AG04450 (cell line): Measurements from ENCODE around the gene ST6GALNAC2. TPM values are rescaled to one million over a fixed set of nuclear protein-coding genes. Genes with fewer than 3 reads are reported as not detected.
"Not testable (repeated sequence)": the region's sequence is repeated elsewhere in the genome, so short reads cannot be mapped to it uniquely, and the experiment has no call there.

Experiments
- CTCF ChIA-PET: fragments of 300-600, 350-600 bp; formaldehyde crosslinking; extraction: SDS; loops from one replicate; lab custom pipeline; 2022; ENCODE audit warnings: antibody characterized with exemption, inconsistent platforms; lab: Charles Lee
- POLR2A ChIA-PET: fragments of 350-600 bp; formaldehyde crosslinking; extraction: SDS; loops from one replicate; lab custom pipeline; 2021; ENCODE audit warnings: antibody characterized with exemption, inconsistent platforms; lab: Yijun Ruan, JAX
- DNase-seq: peaks from one replicate; pipeline ENCODE4 v3.0.0-alpha.2; 2011; ENCODE audit warnings: low read depth, low spot score
- H3K27ac ChIP-seq: one replicate; pipeline ENCODE4 v1.5.1; 2012; ENCODE audit warnings: low read depth, low read length, control low read depth
- H3K27me3 ChIP-seq: one replicate; pipeline ENCODE4 v1.6.0; 2012; ENCODE audit warnings: low read length; ENCODE audit not compliant: control insufficient read depth, insufficient read depth
- H3K4me3 ChIP-seq: 2 replicates; pipeline ENCODE4 v1.5.1; 2011; ENCODE audit warnings: mild to moderate bottlenecking, low read depth, low read length, control low read depth
- H3K9me3 ChIP-seq: 2 replicates; pipeline ENCODE4 v1.5.1; 2012; ENCODE audit warnings: low read length; ENCODE audit not compliant: control insufficient read depth, insufficient read depth
- polyA plus RNA-seq: library from polyadenylated mRNA; depleted of rRNA; stranded (reverse); fragments of >200 nt; gene quantifications from 2 replicates; pipeline ENCODE4 v1.2.3, GENCODE V29; 2011
- TF ChIP-seq, protein P1 (sequence below): IDR thresholded peaks from 2 replicates; pipeline ENCODE4 v1.5.1; 2011; ENCODE audit warnings: low read depth, low read length, control low read depth, inconsistent platforms

Gene ST6GALNAC2
- polyA plus RNA-seq, 1 experiment: 0.36 TPM

DNA sequence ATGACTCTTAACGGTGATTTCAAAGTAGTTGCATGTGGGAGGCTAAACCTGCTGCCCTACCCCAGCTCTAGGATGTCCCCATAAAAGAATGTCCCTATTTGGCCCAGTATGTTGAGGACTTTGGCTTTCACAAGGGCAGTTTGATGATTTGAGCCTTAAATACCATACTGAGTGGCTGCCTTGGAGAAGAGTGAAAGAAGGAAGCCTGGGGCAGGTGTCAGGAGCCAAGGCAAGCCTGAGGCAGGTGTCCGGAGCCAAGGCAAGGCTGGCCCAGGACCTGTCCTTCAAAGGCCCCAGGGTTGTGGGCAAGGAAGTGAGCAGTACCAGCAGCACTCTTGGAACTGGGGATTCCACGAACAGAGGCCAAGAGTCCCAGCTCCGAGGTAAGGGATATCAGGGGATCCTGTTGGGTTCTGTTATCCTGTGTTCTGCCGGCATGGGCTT lies 18.6 kb downstream of the ST6GALNAC2 start:
- TF ChIP-seq, protein P1, sequence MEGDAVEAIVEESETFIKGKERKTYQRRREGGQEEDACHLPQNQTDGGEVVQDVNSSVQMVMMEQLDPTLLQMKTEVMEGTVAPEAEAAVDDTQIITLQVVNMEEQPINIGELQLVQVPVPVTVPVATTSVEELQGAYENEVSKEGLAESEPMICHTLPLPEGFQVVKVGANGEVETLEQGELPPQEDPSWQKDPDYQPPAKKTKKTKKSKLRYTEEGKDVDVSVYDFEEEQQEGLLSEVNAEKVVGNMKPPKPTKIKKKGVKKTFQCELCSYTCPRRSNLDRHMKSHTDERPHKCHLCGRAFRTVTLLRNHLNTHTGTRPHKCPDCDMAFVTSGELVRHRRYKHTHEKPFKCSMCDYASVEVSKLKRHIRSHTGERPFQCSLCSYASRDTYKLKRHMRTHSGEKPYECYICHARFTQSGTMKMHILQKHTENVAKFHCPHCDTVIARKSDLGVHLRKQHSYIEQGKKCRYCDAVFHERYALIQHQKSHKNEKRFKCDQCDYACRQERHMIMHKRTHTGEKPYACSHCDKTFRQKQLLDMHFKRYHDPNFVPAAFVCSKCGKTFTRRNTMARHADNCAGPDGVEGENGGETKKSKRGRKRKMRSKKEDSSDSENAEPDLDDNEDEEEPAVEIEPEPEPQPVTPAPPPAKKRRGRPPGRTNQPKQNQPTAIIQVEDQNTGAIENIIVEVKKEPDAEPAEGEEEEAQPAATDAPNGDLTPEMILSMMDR: no peak
- CTCF ChIA-PET: interaction anchor here (1.1 to 2.1 kb wide), 4 partner anchors 9 to 114 kb away, joined by 3 to 10 read pairs (median 4); no protein-coding TSS in a partner anchor
- POLR2A ChIA-PET: interaction anchor here (0.7 to 1.7 kb wide), 4 partner anchors 15 to 26 kb away, joined by 3 to 7 read pairs (median 4); no protein-coding TSS in a partner anchor
- no peak for DNase-seq
- peaks cover 12% of the 10 kb centered on the region for H3K9me3 ChIP-seq
- no peak overlapping the region for H3K27ac ChIP-seq
- H3K4me3 ChIP-seq: no peak overlapping the region
- no peaks in the 10 kb centered on the region for H3K27me3 ChIP-seq

DNA sequence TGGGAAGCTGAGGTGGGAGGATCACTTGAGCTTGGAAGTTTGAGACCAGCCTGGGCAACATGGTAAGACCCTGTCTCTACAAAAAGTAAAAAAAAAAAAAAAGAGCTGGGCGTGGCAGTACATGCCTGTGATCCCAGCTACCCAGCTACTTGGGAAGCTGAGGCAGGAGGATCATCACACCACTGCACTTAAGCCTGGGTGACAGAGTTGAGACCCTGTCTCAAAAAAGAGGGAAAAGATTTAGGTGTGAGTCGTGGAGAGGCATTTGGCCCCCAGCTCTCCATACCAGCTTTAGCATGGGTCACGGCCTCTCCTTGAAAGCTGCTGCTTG lies 19.1 kb downstream of the ST6GALNAC2 start:
- CTCF ChIA-PET: interaction anchor here (0.7 to 2.1 kb wide), 5 partner anchors 9 to 114 kb away, joined by 3 to 10 read pairs (median 4); no protein-coding TSS in a partner anchor
- TF ChIP-seq, protein P1: no peak
- POLR2A ChIA-PET: interaction anchor here (0.9 to 1.7 kb wide), 3 partner anchors 16 to 26 kb away, joined by 3 to 7 read pairs (median 4); no protein-coding TSS in a partner anchor
- Histone ChIP-seq H3K9me3 (peaks cover 12% of the 10 kb centered on the region), H3K4me3 (no peak overlapping the region), H3K27me3 (no peaks in the 10 kb centered on the region), H3K27ac (no peak overlapping the region)
- no peak for DNase-seq

DNA sequence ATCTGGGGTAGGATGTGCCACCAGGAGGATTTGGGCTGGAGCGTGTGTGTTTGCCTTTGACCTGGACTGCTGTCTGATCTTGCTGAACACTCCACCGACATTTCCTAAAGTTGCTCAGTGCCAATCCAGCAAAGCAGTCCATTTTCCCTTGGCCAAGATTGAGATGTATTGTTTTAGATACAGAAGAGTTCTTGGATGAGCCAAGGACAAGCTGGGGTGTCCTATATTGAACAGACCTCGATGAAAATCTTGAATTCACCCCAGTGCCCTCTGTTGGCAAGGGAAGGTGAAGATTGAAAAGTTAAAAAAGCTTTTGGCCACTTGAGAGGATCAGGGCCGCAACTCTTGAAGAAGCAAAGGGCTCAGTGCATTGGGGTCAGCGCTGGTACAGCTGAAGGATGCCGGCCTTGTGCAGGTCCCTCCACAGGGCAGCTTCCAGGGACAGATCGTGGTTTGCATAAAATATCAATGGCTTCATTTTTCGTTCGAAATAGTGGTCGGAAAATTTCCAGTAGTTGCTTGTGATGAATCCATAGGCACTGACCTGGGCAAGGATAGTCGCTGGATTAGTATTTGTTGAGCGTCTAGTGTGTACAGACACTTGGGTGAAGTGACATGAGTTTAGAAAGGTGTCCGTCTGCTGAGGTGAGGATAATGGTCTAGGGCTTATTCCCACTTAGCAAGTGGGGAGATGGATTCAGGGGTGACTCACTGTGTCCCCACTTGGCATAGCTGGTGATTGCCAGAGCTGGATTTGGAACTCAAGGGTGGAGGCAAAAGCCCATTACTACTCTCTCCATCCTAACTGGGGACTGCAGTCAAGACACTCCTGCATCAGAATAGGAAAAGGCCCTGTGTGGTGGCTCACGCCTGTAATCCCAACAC lies 19.7 kb downstream of the ST6GALNAC2 start:
- POLR2A ChIA-PET: interaction anchor here (0.9 to 1.7 kb wide), 3 partner anchors 16 to 25 kb away, joined by 3 to 7 read pairs (median 4); no protein-coding TSS in a partner anchor
- Histone ChIP-seq H3K27ac (no peak overlapping the region), H3K9me3 (peaks cover 10% of the 10 kb centered on the region), H3K4me3 (no peak overlapping the region), H3K27me3 (no peaks in the 10 kb centered on the region)
- CTCF ChIA-PET: interaction anchor here (0.7 to 2.1 kb wide), 6 partner anchors 8 to 149 kb away, joined by 3 to 10 read pairs (median 4); no protein-coding TSS in a partner anchor
- DNase-seq: no peak
- TF ChIP-seq, protein P1: no peak

DNA sequence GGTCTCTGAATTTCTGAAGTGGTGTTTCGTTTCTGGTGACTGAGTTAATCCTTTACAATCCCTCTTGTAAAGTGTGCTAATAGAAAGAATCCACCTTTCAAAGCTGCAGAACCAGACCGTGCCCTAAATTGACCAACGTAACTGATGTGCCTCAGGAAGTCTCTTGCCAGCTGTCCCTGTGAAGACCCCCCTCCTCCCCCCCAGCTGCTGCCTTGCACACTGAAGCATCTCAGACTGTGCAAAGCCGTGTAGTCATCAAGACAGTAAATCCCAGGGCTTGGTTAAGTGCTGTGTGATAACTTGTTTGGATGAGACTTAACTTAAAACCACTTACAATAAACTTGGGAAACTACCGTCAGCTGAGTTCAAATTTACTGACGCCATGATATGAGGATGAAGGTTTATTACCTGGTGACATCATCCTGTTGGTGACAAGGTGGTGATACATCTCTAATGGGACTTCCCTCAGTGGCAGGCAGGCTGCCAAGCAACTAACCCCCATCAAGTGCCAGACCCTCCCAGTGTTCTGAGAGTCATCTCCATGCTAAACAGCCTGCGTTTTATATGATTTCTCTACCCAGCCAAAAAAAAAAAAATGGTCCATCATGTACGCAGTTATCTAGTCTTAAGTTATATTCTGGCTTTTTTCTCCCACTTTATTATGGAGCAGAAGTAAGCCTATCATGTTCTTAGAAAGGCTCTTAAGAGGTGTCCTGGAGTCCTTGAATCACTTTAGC lies 20.5 kb downstream of the ST6GALNAC2 start:
- H3K4me3 ChIP-seq, POLR2A ChIA-PET, H3K9me3 ChIP-seq, H3K27ac ChIP-seq, H3K27me3 ChIP-seq: not testable (repeated sequence)
- peak; percentile 51 for DNase-seq
- CTCF ChIA-PET: interaction anchor here (0.6 to 0.7 kb wide), 2 partner anchors 57 to 150 kb away, joined by 3 to 7 read pairs; no protein-coding TSS in a partner anchor

DNA sequence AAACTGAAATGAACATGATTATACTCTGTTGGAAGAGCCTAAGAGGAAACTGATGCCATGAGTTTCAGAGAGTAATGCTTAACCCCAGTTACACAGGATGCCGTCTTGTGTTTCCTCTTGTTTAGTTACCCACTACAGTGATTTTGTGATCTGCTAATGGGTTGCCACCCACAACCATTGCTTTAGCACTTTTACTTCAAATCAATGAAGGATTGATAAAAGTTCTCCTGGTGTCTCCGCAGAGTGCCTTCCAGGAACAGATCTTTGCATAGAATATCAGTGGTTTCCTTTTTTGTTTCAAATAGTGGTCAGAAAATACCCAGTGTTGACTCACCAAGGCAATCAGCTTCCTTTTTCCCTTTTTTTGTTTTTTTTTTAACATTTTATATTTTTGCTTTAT lies 22.3 kb downstream of the ST6GALNAC2 start:
- not testable (repeated sequence) for DNase-seq, H3K9me3 ChIP-seq, H3K27ac ChIP-seq, H3K27me3 ChIP-seq, H3K4me3 ChIP-seq
- ChIA-PET POLR2A (interaction anchor here (0.9 kb wide), 1 partner anchor 146 kb away, joined by 4 read pairs; no protein-coding TSS in a partner anchor), CTCF (interaction anchor here (2.0 kb wide), 1 partner anchor 60 kb away, joined by 9 read pairs; no protein-coding TSS in a partner anchor)
